Endothelial cell of umbilical vein (primary cell): ENCODE results near the gene GLP1R. TPM values are rescaled to one million over a fixed set of nuclear protein-coding genes. Genes with fewer than 3 reads are reported as not detected.

Experiments
- BruUV-seq: library from RNA; stranded (reverse); fragments of 400-500 nt; replicated peaks from 2 replicates; lab custom pipeline; 2021; lab: Mats Ljungman, UMichigan
- CTCF ChIA-PET: fragments of 300-600, 350-600 bp; sonication (Branson Sonifier 250); formaldehyde crosslinking; loops from one replicate; lab custom pipeline; 2021; ENCODE audit warnings: antibody characterized with exemption, inconsistent platforms; lab: Charles Lee
- POLR2A ChIA-PET: fragments of 300-600, 350-600 bp; sonication (Branson Sonifier 250); formaldehyde crosslinking; loops from one replicate; lab custom pipeline; 2021; ENCODE audit warnings: antibody characterized with exemption, inconsistent platforms; lab: Charles Lee
- DNase-seq: peaks from one replicate; pipeline ENCODE4 v3.0.0-alpha.2; 2011; ENCODE audit warnings: low read depth, low spot score
- FAIRE-seq: peaks from 2 replicates; lab custom pipeline; 2011; peaks lifted over from hg19 to GRCh38; lab: Jason Lieb, UNC
- H2AFZ ChIP-seq: 2 replicates; pipeline ENCODE4 v1.6.0; 2012; ENCODE audit warnings: low read depth, low read length, control low read depth, inconsistent platforms
- H3K27ac ChIP-seq: 2 replicates; pipeline ENCODE4 v1.5.1; 2011; ENCODE audit warnings: low read depth, mild to moderate bottlenecking, control low read depth, low read length, moderate library complexity; ENCODE audit not compliant: insufficient read depth
- H3K27me3 ChIP-seq, 2 experiments: 2 replicates each; pipeline versions ENCODE4 v1.6.0 to v1.6.1; 2011; ENCODE audit warnings: low read length in 2 of 2, mixed read lengths in 1 of 2; ENCODE audit not compliant: control insufficient read depth in 2 of 2, insufficient read depth in 2 of 2
- H3K36me3 ChIP-seq, 2 experiments: 2 replicates in 1 of 2; 3 replicates in 1 of 2; pipeline ENCODE4 v1.5.1; 2011; ENCODE audit warnings: low read length in 2 of 2, mild to moderate bottlenecking in 1 of 2, moderate library complexity in 1 of 2; ENCODE audit not compliant: control insufficient read depth in 2 of 2, insufficient read depth in 2 of 2; ENCODE audit errors: extremely low read depth in 1 of 2
- H3K4me1 ChIP-seq: 3 replicates; pipeline ENCODE4 v1.5.1; 2011; ENCODE audit warnings: mild to moderate bottlenecking, low read length; ENCODE audit not compliant: control insufficient read depth, insufficient read depth; ENCODE audit errors: extremely low read depth
- H3K4me2 ChIP-seq: 2 replicates; pipeline ENCODE4 v1.6.1; 2011; ENCODE audit warnings: low read length, control low read depth, mixed read lengths; ENCODE audit not compliant: insufficient read depth
- H3K4me3 ChIP-seq, 3 experiments: fragments of 200-600 bp in 1 of 3; sonication (generic), shearing (Covaris generic) in 1 of 3; replicated peaks in 1 of 3; 2 replicates each; pipeline ENCODE4 v1.5.1; 2011 to 2016; ENCODE audit warnings: control low read depth in 3 of 3, low read length in 3 of 3, mild to moderate bottlenecking in 2 of 3, inconsistent platforms in 1 of 3, low read depth in 1 of 3, moderate library complexity in 1 of 3; ENCODE audit not compliant: insufficient read depth in 1 of 3
- H3K79me2 ChIP-seq: 2 replicates; pipeline ENCODE4 v1.6.0; 2012; ENCODE audit warnings: low read length, inconsistent platforms; ENCODE audit not compliant: control insufficient read depth, insufficient read depth
- H3K9ac ChIP-seq: replicated peaks from 2 replicates; pipeline ENCODE3; 2011; ENCODE audit warnings: low read length, control low read depth; ENCODE audit not compliant: insufficient read depth; ENCODE audit errors: extremely low read depth
- H3K9me1 ChIP-seq: replicated peaks from 3 replicates; pipeline ENCODE4 v1.6.0; 2011; ENCODE audit warnings: mild to moderate bottlenecking, low read length; ENCODE audit not compliant: control insufficient read depth, insufficient read depth; ENCODE audit errors: extremely low read depth
- H3K9me3 ChIP-seq: replicated peaks from 2 replicates; pipeline ENCODE4 v1.5.1; 2012; ENCODE audit warnings: low read length, inconsistent platforms; ENCODE audit not compliant: control insufficient read depth, insufficient read depth
- H4K20me1 ChIP-seq: replicated peaks from 2 replicates; pipeline ENCODE3; 2011; ENCODE audit warnings: mild to moderate bottlenecking, low read length; ENCODE audit not compliant: control insufficient read depth, insufficient read depth; ENCODE audit errors: extremely low read depth
- EZH2 ChIP-seq: IDR thresholded peaks from 2 replicates; pipeline ENCODE4 v1.6.1; 2012; ENCODE audit warnings: borderline replicate concordance, low read depth, mild to moderate bottlenecking, moderate library complexity, low read length, inconsistent platforms; ENCODE audit not compliant: severe bottlenecking
- FOS ChIP-seq: IDR thresholded peaks from 2 replicates; pipeline ENCODE4 v1.6.1; 2011; ENCODE audit warnings: mild to moderate bottlenecking, low read length, moderate library complexity, borderline replicate concordance; ENCODE audit not compliant: insufficient read depth
- GATA2 ChIP-seq: IDR thresholded peaks from 2 replicates; pipeline ENCODE4 v1.7.0; 2011; ENCODE audit warnings: low read depth, mild to moderate bottlenecking, moderate library complexity, mixed read lengths, low read length; ENCODE audit not compliant: insufficient read length, insufficient read depth
- JUN ChIP-seq: IDR thresholded peaks from 2 replicates; pipeline ENCODE4 v1.6.1; 2011; ENCODE audit warnings: borderline replicate concordance, low read depth; ENCODE audit not compliant: insufficient read length, insufficient read depth
- MAX ChIP-seq: IDR thresholded peaks from 2 replicates; pipeline ENCODE4 v1.6.1; 2011; ENCODE audit not compliant: insufficient read depth, insufficient read length
- MYC ChIP-seq: IDR thresholded peaks from one replicate; pipeline ENCODE4 v1.6.1; 2011; ENCODE audit warnings: mild to moderate bottlenecking, low read depth, low read length
- POLR2A ChIP-seq: IDR thresholded peaks from 2 replicates; pipeline ENCODE4 v1.6.1; 2012; ENCODE audit warnings: low read depth, mild to moderate bottlenecking, control low read depth, low read length
- POLR2AphosphoS5 ChIP-seq: IDR thresholded peaks from 2 replicates; pipeline ENCODE4 v1.6.1; 2012; ENCODE audit warnings: low read depth, mild to moderate bottlenecking, control low read depth, low read length, moderate library complexity; ENCODE audit not compliant: insufficient read depth
- dilution Hi-C: fragments of 300-500 bp; cut with MboI; formaldehyde crosslinking; loops from one replicate; pipeline ENCODE4 v1.15.0; 2019; ENCODE audit warnings: low sequenced_read_pairs; ENCODE audit not compliant: extremely low pct_ligation_motif_present
- intact Hi-C: fragments of 100-400 bp; cut with micrococcal nuclease; formaldehyde crosslinking; loops from one replicate; pipeline ENCODE4 v1.10.0; 2022
- polyA plus RNA-seq, 4 experiments: library from polyadenylated mRNA; depleted of rRNA in 3 of 4; stranded (reverse) in 3 of 4; unstranded in 1 of 4; fragments of >200 nt; gene quantifications; 2 replicates each; pipeline versions ENCODE4 v1.2.1 to v1.2.3, GENCODE V29; 2011 to 2012; ENCODE audit warnings: missing spikeins in 1 of 4
- total RNA-seq: library from RNA; stranded (reverse); gene quantifications from 2 replicates; pipeline ENCODE4 v1.2.3, GENCODE V29; 2021
- TF ChIP-seq, protein P1 (sequence below), 2 donors: IDR thresholded peaks; 1 replicate in 1 of 2; 2 replicates in 1 of 2; pipeline ENCODE4 v1.5.1; 2011; ENCODE audit warnings: low read length in 2 of 2, mild to moderate bottlenecking in 2 of 2, moderate library complexity in 2 of 2, control low read depth in 1 of 2, inconsistent platforms in 1 of 2, low read depth in 1 of 2; ENCODE audit not compliant: insufficient read depth in 1 of 2; ENCODE audit errors: extremely low read depth in 1 of 2

The GLP1R gene
- total and polyA plus RNA-seq, 2 donors (not counting 3 experiments of a cell fraction or from before 2014, with no cell fraction given) = not detected

DNA sequence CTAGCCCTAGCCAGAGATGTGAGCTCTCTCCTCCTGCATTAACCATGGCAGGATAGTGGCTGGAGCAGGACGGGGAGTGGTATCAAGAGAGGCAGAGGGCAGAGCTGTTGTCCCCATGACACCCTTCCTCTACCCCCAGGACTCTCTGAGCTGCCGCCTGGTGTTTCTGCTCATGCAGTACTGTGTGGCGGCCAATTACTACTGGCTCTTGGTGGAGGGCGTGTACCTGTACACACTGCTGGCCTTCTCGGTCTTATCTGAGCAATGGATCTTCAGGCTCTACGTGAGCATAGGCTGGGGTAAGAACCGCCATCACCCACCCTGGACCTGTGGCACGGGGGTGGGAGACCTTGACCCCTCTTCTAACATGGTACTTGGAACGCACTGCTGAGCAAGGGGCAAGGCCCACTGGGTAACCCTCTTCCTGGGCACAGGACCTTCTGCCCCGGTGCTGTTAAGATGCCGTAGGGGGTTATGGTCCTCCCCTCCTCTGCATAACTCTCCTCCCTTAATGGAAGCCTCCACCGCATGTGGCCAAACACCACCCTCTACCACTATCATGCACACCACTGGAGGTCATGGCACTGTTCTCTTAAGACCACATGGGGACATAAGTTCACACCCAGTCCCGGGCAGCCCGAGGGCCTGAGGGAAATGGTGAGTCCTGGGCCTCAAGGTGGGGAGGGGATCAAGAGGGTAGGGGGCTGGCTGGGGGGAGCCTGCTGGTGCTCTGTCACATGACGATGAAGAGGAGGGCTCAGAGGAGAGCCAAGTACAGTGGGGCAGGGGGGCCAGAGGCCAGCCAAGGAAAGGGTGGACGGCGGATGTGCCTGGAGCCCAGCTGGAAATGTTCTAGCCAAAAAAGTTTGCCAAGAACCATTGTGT, 25.1 kb downstream of the GLP1R start:
- Histone ChIP-seq H3K27me3 (no peaks in the 10 kb centered on the region), H3K36me3 (no peaks in the 10 kb centered on the region), H3K9me1 (no peaks in the 10 kb centered on the region), H3K4me3 (no peak overlapping the region), H3K9ac (no peak overlapping the region), H3K4me1 (no peaks in the 10 kb centered on the region), H3K27ac (no peak overlapping the region), H2AFZ (no peak overlapping the region), H3K9me3 (no peaks in the 10 kb centered on the region), H4K20me1 (no peaks in the 10 kb centered on the region), H3K4me2 (no peak overlapping the region), H3K79me2 (no peaks in the 10 kb centered on the region)
- dilution Hi-C loops (no loop called here), intact Hi-C loops (no loop called here)
- no peak for DNase-seq
- TF ChIP-seq, protein P1, sequence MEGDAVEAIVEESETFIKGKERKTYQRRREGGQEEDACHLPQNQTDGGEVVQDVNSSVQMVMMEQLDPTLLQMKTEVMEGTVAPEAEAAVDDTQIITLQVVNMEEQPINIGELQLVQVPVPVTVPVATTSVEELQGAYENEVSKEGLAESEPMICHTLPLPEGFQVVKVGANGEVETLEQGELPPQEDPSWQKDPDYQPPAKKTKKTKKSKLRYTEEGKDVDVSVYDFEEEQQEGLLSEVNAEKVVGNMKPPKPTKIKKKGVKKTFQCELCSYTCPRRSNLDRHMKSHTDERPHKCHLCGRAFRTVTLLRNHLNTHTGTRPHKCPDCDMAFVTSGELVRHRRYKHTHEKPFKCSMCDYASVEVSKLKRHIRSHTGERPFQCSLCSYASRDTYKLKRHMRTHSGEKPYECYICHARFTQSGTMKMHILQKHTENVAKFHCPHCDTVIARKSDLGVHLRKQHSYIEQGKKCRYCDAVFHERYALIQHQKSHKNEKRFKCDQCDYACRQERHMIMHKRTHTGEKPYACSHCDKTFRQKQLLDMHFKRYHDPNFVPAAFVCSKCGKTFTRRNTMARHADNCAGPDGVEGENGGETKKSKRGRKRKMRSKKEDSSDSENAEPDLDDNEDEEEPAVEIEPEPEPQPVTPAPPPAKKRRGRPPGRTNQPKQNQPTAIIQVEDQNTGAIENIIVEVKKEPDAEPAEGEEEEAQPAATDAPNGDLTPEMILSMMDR (IDR thresholded peaks at IDR 0.05; ENCODE audit: extremely low read depth in 1 of 2, insufficient read depth in 1 of 2, low read depth in 1 of 2, low read length in 2 of 2) = no peak
- TF ChIP-seq MAX (no peak), EZH2 (no peak), FOS (no peak), MYC (no peak), GATA2 (no peak), POLR2A (no peak), JUN (no peak), POLR2AphosphoS5 (no peak)
- ChIA-PET POLR2A (no interaction called here), CTCF (interaction anchor here (0.7 kb wide), 1 partner anchor 14 kb away, joined by 3 read pairs; no protein-coding TSS in a partner anchor)
- no peak for FAIRE-seq
- BruUV-seq = no TSS peak
